GM19193 (cell line): ENCODE results near the gene CA10.

Experiments used
- POLR2A ChIP-seq: IDR thresholded peaks from 4 replicates; pipeline ENCODE4 v1.6.1; 2011; ENCODE audit not compliant: insufficient read depth, insufficient read length; ENCODE audit errors: extremely low read depth

CA10 gene

DNA sequence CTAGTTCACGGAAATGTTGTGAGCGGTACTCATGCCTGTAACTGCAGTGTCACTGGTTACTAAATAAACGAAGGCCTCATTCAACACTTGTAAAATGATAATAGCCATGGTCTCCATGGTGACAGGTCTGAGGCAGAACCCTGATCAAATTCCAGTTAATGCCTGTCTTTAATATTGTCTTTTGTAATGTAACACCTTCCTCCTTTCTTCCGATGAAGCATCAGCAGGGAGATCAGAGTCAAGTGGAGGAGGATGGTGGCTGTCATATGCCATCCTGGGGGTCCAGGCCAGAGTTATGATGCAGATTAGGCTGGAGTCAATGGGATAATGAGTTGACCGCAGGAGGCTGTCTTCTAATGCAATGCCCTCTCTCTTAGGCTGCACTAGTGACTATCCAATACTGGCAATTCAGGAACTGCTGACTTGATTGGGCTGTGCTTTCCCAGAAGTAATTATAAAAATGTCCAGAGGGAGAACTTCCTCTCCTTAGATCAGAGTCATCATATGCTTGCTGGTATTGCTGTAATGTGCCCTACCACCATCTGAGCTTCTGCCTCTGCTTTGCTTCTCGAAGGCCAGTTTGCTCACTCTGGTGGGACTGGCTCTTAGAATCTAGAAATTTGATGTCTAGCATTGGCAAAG lies 419.1 kb downstream of the CA10 start:
- TF ChIP-seq POLR2A, result no peak

- no peak for TF ChIP-seq POLR2A
Observed at GRCh38 chr17:51736356-51736755, 422.2 kb downstream of the CA10 start.

DNA sequence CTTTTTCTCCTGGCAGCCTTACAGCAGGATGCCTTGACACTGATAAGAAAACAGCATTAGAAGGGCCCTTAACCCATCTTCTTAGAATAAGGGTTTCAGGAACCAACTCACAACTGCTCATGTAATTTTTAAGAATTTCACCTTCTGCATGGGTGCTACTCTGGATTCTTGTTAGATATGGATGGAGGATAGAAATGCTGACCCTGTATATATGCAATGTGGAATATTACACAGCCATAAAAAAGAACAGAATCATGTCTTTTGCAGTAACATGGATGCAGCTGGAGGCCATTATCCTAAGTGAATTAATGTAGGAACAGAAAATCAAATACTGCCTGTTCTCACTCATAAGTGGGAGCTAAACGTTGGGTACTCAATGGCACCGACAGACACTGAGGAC lies 423.5 kb downstream of the CA10 start:
- no peak for TF ChIP-seq POLR2A

- no peak for TF ChIP-seq POLR2A
Observed at GRCh38 chr17:51734462-51734861, 424.1 kb downstream of the CA10 start.

DNA sequence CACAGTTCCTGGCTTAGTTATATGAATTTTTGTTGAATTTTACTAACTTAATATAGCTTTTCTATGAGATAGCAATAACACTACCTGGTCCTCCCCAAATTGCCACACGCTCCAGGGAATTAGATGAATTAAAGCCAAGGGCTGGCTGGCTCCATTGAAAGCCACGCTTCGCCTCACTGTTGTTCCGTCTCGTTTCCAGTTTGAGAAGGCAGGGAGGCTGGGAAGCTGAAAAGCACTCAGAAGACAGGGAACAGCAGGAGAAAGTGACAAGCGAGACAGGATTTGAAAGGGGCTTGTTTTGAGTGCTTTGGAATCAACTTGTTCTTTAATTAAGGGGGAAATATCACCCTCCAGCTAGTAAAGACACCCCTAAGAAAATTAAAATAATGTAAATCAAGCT lies 425.3 kb downstream of the CA10 start:
- no peak for TF ChIP-seq POLR2A

DNA sequence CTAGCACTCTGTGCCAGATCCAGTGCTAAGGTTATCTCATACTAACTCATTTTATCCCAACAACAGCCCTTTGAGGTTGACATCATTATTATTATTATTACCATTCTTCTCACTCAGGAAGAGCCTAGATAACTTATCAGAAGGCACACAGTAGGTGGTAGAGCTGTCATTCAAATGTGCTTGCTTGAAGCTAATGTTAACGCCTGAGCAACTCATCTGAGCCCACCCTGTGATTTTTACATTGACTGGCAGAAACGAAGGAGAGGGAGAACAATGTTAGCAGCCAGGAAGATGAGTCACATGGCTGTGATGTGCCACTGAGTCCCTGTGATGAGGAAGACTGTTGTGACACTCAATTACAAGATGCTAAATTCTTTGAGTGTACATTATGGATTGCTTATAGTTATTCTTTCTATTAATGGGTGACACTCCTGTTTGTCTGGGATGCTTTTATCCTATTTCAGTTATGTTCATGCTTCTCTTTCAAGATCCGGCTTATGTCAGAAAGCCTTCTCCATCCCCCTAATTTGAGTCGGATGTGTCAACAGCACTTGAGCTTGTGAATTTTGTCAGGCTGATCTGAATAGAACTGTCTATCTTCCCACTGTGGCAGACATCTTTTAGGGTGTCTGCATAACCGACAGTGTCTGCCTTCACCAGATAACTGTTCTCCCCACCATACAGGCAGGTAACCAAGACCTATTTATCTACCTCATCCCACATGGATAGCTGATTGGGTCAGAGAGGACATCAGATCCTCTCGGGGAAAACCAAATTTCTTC lies 426.4 kb downstream of the CA10 start:
- TF ChIP-seq POLR2A, result no peak

- TF ChIP-seq POLR2A, result no peak
Observed at GRCh38 chr17:51730303-51731050, 428.0 kb downstream of the CA10 start.

GRCh38 chr17:51725185-51725584 lies 433.3 kb downstream of the CA10 start:
- TF ChIP-seq POLR2A, result no peak

DNA sequence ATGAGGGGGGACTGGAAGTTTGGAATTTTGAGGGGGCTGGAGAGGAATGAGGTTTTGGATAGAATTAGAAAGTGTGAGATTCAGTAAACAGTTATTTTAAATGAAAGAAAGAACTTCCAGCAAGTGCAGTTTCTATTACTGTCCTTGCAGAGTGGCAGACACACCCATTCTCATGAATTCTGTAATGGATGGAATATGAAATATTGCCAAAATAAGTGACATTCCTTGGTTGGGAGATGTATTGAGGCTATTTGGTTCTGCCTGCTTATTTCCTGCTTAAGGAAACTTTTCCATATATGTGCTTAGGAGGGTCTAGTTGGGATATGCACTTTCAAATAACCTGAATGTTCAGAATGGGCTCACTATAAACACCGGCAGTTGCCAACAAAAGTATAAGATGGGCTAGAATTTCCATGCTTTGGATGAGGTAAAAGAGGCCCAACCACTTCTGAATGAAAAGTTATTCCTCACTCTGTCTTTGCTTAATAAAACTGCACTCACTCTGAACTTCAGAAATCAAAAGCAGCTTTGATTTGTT lies 434.4 kb downstream of the CA10 start:
- no peak for TF ChIP-seq POLR2A

GRCh38 chr17:51722994-51723393 lies 435.5 kb downstream of the CA10 start:
- no peak for TF ChIP-seq POLR2A

- no peak for TF ChIP-seq POLR2A
Observed at GRCh38 chr17:51721730-51722129, 436.8 kb downstream of the CA10 start.

GRCh38 chr17:51720439-51720838 lies 438.1 kb downstream of the CA10 start:
- no peak for TF ChIP-seq POLR2A

GRCh38 chr17:51718983-51719382 lies 439.5 kb downstream of the CA10 start:
- no peak for TF ChIP-seq POLR2A

DNA sequence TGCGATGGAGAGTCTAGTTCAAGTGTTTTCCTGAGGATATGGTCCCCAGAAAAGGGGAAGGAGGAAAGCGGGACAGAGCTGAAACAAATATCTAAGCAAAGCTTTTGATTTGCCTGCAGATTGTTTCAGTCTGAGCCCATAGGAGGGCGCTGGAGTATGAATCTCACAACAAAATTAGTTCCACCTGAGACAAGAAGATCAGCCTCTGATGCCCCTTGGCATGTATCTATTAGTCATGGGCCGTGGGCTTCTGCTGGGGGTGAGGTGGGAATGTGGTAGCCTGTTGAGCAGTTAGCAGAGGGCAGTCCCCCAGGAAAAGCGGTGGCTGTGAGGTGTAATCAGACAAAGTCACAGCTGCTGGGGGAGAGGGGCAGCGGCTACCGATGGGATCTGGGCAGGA lies 446.9 kb downstream of the CA10 start:
- no peak for TF ChIP-seq POLR2A

- no peak for TF ChIP-seq POLR2A
Observed at GRCh38 chr17:51710634-51710979, 447.9 kb downstream of the CA10 start.
